Pulmonary artery endothelial cell (primary cell): ENCODE results near the gene LY6G5C. TPM values are rescaled to one million over a fixed set of nuclear protein-coding genes. Genes with fewer than 3 reads are reported as not detected.
"Not testable (repeated sequence)": the region's sequence is repeated elsewhere in the genome, so short reads cannot be mapped to it uniquely, and the experiment has no call there.

Source experiments
- DNase-seq: peaks from one replicate; pipeline ENCODE4 v3.0.0-alpha.2; 2011; ENCODE audit warnings: low read depth, low spot score
- total RNA-seq: library from RNA; depleted of rRNA; stranded (reverse); fragments of >200 nt; gene quantifications from 2 replicates; pipeline ENCODE4 v1.2.3, GENCODE V29; 2014

LY6G5C gene
- total RNA-seq, 1 donor from 2014 or later, result 0.86 TPM

DNA sequence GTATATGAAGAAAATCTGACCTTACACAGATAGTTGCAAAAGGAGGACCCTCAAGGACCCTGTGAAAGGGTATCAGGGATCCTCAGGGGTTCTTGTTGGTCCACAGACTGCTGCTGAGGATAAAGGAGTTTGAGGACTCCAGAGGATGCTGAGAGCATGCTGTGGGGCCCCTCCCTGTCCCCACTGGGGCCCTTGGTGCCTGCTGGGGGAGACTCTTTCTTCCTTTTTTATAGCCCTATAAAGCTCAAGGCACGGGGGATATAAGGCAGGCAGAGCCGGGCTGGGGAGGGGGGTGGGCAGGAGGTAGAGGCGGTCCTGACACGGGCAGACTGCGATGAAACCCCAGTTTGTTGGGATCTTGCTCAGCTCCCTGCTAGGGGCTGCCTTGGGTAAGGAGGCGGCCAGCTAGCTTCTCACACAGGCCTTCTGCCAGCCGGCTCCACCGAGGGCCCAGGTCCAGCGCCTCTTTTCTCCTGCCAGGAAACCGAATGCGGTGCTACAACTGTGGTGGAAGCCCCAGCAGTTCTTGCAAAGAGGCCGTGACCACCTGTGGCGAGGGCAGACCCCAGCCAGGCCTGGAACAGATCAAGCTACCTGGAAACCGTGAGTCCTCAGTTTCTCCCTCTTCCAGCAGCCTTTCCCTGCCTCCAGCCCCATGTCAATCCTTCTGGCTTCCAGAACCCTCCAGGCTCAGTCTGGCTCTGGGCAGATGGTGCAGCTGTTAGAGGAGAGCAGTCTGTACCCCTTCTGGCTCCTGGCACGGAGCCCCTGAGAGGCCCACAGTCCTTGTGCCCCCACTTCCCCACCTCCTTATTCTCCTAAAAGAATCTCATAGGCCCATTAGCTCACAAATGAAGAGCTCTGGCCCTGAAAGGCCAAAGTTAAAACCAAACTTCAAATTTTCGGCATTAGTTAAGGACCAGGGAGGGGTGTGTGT lies 34.4 kb upstream of the LY6G5C start, which contains the start of gene LY6G6D:
TSS of gene LY6G6D (plus strand) at position 327 of the 937 bp plus-strand sequence. CDS start at position 335, 8 bp downstream.
- no peak for DNase-seq

- no peak for DNase-seq
Measured at GRCh38 chr6:31713991-31714684, 33.3 kb upstream of the LY6G5C start.

DNA sequence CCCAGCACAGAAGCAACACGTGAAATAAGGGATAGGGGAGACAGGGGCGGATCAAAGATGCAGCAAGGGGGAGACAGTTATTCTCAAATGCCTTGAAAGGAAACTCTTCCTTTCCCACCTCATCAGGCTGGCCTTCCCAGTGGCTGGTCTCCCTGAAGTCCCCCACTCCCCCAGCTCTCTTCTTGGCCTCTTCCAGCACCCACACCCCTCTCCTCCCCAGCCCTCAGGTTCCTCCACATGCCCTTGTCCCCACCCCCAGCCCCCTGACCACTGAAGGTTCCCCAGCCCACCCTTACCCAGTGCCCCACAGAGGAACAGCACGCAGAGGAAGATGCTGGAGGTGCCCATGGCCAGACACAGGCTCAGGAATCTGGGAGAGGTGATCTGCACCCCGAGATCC lies 32.6 kb upstream of the LY6G5C start:
- DNase-seq, result no peak

DNA sequence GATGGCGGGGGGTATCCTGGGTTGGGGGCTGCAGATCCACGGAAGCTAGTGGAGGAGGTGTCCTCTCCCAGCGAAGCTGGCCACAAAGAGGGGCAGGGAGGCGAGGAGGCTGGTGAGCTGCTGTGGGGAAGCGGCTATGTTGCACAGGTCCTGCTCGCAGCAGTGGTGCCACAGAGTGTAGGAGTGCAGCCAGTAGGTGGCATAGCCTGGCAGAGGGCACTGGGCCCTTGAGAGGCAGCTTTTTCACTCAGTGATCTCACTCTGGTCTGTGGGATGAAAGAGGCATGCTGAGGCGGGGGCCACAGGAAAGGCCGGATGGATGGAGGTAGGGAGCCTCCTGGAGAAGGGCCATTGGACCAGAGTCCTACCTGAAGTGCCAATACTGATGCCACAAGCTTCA lies 31.4 kb upstream of the LY6G5C start:
- no peak for DNase-seq

DNA sequence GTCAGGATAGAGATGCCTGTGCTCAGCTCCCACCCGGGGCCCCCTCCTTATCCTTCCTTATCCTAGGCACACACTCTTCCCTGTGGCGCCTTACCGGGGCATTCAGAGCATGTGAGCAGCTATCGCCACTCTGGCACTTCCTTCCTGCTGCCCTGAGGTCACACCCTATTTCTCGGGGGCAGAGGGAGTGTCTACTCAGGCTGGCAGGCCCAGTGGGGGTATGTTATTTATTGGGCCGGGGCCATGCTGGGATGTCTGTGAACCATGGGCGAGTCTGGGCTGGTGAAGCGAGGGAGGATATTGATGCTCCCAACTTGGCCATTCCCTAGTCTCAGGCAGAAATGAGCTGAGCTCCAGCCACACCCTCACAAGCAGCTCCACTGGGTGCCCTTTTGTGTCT lies 30.4 kb upstream of the LY6G5C start:
- DNase-seq, result no peak

GRCh38 chr6:31710523-31711219 lies 29.8 kb upstream of the LY6G5C start:
- DNase-seq, result no peak

GRCh38 chr6:31709157-31709556 lies 28.3 kb upstream of the LY6G5C start:
- DNase-seq, result not testable (repeated sequence)

DNA sequence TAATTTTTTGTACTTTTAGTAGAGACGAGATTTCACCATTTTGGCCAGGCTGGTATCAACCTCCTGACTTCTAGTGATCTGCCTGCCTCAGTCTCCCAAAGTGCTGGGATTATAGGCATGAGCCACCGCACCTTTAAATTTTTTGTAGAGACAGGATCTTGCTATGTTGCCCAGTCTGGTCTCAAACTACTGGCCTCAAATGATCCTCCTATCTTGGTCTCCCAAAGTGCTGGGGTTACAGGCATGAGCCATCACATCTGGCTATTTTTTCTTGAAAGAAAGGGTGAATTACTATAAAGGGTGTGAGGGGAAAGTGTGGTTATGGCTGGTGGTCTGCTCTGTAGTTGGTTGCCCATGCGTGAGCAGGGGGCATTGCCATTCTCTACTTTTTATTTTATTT lies 27.4 kb upstream of the LY6G5C start:
- no peak for DNase-seq

- no peak for DNase-seq
Measured at GRCh38 chr6:31707701-31708100, 26.8 kb upstream of the LY6G5C start.

DNA sequence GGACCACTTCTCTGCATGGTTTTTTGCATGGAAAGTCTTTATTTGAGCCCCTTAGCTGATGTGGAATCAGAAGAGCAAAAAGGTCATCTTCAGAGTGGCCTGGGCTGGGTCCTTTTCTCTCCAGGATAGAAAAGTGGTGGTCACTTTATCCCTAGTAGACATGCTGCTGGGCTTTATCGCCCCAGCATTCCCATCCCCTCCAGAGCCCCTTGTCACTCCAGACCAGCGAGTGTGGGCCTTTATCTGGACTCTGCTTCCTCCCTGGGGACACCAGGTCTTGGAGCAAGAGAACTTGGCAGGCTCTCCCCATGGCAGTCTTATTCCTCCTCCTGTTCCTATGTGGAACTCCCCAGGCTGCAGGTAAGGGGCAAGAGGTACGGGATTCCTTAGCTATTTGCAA lies 25.7 kb upstream of the LY6G5C start, which contains the start of gene LY6G6F:
TSS of gene LY6G6F (plus strand) at position 268 of the 400 bp plus-strand sequence. CDS start at position 309, 41 bp downstream.
- DNase-seq, result no peak

- DNase-seq, result no peak
Measured at GRCh38 chr6:31705931-31706330, 25.1 kb upstream of the LY6G5C start.

DNA sequence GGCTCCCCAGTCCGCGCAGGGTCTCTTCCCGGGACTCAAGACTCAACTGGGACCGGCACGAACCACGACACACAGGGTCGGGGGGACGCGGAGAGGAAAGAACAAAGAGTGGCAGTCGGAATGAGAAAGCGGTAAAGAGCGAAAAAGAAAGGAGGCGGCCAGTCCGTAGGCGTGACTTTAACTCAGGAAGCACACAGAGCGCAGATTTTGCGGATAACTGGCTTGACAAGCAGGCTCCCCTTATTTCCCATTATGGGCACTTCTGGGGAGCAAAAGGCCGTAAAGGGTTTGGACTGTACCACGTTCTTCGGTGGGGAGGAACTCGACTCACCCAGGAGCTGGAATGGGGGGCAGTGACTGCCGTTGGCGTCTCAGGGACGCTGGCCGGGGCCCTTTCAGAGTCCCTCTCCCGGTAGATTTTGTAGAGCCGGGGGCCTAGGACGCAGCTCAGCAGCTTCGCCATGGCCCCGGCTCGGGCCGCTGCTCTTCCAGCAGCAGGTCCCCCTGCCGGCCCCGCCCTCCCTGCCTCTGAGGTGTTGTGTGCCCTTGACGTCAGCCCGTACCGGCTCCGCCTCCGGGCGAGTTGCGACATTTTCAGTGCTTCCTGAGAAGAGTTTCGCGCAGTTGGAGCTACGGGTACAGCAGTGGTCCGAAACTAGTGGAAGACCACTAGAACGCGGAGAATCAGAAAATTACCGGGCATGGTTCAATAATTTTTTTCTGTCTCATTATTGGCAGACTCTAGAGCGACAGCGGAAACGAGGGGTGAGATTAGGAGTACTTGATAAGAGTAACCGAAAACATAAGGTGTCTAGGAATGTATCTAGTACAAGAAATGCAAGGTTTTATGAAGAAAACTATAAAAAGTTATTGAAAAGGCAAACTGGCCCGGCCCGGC lies 22.2 kb upstream of the LY6G5C start, which contains the start of gene ABHD16A:
TSS of gene ABHD16A (minus strand) at position 506 of the 898 bp plus-strand sequence. CDS start at position 463, 43 bp downstream.
- peak; percentile 96 for DNase-seq

DNA sequence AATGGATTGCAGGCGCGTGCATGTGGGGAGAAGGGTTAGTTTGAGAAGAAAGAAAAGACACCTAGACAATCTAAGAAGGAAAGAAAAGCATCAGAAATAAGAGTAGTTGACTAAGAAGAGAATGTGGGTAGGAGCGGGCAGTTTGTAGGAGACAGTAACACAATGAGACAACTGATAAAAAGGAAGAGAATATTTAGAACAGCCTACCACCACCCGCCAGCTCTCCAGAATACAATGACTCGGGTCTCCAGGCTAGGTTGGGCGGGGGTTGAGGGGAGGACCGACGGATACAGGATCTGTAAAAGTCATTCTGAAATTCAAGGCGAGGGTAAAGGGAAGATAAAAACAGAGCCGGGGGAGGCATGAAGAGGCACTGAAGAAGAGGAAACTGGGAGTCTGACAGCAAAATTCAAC lies 21.5 kb upstream of the LY6G5C start:
- DNase-seq, result no peak

- no peak for DNase-seq
Measured at GRCh38 chr6:31701666-31702404, 21.0 kb upstream of the LY6G5C start.

DNA sequence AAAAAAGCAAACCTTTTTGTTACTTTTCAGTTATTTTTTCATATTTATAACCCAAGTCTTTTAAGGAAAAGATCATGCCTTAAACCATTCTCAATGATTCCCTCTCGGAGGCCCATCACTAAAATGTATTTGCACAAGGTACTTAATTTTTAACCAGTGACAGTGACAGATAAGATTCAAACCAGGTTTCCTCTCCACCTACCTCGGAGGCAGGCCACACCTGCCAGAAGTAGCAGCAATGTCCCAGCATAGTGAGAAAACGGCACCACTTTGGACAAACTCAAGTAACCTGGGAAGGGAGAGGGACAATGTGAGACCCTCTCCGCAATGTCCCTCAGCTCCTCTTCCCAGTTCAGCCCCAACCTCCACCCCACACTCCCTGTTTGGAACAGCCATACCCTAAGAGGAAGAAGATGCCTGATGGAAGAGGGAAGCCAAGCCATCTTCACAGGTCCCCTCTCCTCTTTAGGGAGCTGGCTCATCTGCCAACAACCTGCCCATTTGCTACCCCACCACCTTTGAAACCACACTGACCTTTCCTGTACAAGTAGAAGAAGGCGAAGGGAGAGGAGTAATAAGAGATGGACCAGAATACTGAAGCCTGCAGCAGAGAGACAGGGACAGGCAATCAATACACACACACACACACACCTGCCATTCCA lies 20.0 kb upstream of the LY6G5C start:
- no peak for DNase-seq

GRCh38 chr6:31697555-31697954 lies 16.7 kb upstream of the LY6G5C start:
- no peak for DNase-seq

DNA sequence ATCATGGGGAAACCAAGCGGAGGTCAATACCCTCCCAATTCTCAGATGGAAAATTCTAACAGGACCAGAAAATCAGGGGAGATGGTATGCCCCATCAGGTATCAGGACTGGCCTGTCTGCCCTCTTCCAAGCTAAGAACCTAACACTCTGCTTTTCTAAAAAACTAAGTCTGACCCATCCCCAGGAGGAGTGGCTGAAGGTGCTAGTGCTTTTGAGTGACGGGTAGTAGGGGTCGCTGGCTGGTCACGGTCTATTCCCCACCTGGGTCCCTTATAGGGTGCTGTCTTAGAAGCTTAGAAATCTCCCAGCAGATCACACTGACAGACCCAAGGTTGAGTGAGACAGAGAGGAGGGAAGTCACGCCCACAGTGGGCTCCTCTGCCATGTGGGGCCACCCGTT lies 12.7 kb upstream of the LY6G5C start:
- DNase-seq, result no peak

- DNase-seq, result no peak
Measured at GRCh38 chr6:31692886-31693285, 12.0 kb upstream of the LY6G5C start.

GRCh38 chr6:31692353-31692752 lies 11.5 kb upstream of the LY6G5C start:
- no peak for DNase-seq
